SK-N-SH treated with all-trans-retinoic acid at 6 μM for 48 hours (cell line): ENCODE results near the gene PAK6.

Experiments used
- TCF4 ChIP-seq: fragments of 250-450 bp; sonication (Bioruptor Pico); IDR thresholded peaks from 2 replicates; pipeline ENCODE4 v1.8.0; 2021; ENCODE audit warnings: mild to moderate bottlenecking, moderate library complexity, borderline replicate concordance
- TF ChIP-seq, protein P1 (sequence below): fragments of 250-450 bp; sonication (Bioruptor Pico); IDR thresholded peaks from 2 replicates; pipeline ENCODE4 v1.8.0; 2021; ENCODE audit warnings: low read depth, mild to moderate bottlenecking, moderate library complexity, borderline replicate concordance
- TF ChIP-seq, protein P2 (sequence below): fragments of 250-450 bp; sonication (Bioruptor Pico); IDR thresholded peaks from 2 replicates; pipeline ENCODE4 v1.8.0; 2020; ENCODE audit warnings: mild to moderate bottlenecking, moderate library complexity, borderline replicate concordance

GRCh38 chr15:40316931-40317330, 78.1 kb downstream of the PAK6 start:
- TF ChIP-seq TCF4 (CRISPR knock-in tag) = no peak
- TF ChIP-seq, protein P1, sequence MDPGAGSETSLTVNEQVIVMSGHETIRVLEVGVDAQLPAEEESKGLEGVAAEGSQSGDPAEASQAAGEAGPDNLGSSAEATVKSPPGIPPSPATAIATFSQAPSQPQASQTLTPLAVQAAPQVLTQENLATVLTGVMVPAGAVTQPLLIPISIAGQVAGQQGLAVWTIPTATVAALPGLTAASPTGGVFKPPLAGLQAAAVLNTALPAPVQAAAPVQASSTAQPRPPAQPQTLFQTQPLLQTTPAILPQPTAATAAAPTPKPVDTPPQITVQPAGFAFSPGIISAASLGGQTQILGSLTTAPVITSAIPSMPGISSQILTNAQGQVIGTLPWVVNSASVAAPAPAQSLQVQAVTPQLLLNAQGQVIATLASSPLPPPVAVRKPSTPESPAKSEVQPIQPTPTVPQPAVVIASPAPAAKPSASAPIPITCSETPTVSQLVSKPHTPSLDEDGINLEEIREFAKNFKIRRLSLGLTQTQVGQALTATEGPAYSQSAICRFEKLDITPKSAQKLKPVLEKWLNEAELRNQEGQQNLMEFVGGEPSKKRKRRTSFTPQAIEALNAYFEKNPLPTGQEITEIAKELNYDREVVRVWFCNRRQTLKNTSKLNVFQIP (CRISPR knock-in tag) = no peak
- TF ChIP-seq, protein P2, sequence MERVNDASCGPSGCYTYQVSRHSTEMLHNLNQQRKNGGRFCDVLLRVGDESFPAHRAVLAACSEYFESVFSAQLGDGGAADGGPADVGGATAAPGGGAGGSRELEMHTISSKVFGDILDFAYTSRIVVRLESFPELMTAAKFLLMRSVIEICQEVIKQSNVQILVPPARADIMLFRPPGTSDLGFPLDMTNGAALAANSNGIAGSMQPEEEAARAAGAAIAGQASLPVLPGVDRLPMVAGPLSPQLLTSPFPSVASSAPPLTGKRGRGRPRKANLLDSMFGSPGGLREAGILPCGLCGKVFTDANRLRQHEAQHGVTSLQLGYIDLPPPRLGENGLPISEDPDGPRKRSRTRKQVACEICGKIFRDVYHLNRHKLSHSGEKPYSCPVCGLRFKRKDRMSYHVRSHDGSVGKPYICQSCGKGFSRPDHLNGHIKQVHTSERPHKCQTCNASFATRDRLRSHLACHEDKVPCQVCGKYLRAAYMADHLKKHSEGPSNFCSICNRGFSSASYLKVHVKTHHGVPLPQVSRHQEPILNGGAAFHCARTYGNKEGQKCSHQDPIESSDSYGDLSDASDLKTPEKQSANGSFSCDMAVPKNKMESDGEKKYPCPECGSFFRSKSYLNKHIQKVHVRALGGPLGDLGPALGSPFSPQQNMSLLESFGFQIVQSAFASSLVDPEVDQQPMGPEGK (CRISPR knock-in tag) = no peak
